ENCODE results near the gene BCR. TPM values are rescaled to one million over a fixed set of nuclear protein-coding genes. Genes with fewer than 3 reads are reported as not detected.

Gene BCR
- total RNA-seq, 1 donor = 59.5 TPM

DNA sequence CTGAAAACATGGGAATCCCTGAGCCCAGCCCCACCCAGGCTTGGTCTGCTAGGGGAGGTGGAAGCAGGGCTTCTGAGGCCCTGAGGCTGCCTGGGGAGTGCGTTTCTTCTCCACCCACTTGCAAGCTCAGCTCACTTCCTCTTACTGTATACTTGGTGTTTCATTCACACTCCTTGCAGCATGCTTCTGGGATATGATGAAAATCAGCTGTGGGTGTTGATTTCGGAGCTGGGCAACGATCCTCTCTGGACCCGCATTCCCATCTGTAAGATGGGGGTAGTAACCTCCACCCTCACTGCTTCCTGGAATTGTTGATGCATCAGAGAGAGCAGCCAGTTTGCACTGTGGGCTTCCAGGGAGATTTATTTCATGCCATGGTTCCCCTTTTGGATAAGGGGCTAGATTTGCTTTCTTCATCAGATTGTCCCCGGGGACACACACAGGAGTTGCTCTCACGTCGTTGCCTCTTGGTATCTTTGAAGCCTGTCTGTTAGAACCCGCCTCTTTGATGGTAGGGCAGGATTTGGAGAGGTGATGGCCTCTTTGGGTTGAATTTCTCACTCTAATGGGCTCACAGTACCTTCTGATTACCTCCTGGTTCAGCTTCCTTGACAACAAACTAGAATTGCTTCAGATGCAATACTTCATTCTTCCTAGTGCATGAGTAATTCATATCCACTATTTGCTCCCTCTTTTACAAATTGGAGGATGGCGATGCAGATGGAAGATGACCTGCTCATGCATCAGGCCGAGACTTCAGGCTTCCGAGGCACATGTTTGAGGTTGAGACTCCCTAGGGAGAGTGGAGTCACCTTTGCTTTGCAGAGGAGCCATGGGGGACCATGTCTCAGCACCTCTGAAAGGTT lies 40.4 kb downstream of the BCR start:
- H3K4me1 ChIP-seq (ENCODE audit: insufficient read depth, low read length) = peaks cover 100% of the 10 kb centered on the region
- no peak overlapping the region for H3K4me3 ChIP-seq (ENCODE audit: low read length)
- no peaks in the 10 kb centered on the region for H3K9me3 ChIP-seq (ENCODE audit: low read depth, low read length)
- H3K27me3 ChIP-seq (ENCODE audit: insufficient read depth, low read length) = no peaks in the 10 kb centered on the region

DNA sequence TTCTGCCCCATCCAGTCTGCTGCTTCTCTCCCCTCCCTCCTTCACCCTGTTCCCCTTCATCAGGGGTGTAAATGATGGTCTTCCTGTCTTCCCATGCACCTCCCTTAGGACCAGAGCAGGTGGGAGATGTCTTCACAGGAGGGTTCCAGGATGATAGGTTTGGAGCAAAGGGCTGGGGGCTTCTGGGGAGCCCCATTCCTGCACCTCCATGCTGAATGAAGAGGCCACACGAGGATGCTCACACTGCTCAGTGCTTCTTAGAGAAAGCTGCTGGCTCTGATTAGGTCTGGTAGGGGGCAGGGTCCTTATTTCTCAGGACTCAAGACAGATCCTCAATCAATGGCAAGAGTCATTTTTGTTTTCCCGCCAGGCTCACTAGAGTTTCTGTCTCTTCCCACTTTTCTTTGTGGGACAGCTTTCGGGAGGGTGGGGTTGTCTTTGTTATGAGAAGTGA lies 41.1 kb downstream of the BCR start:
- Histone ChIP-seq H3K4me3 (ENCODE audit: low read length) (no peak overlapping the region), H3K27me3 (ENCODE audit: insufficient read depth, low read length) (no peaks in the 10 kb centered on the region), H3K4me1 (ENCODE audit: insufficient read depth, low read length) (peaks cover 100% of the 10 kb centered on the region), H3K9me3 (ENCODE audit: low read depth, low read length) (no peaks in the 10 kb centered on the region)

DNA sequence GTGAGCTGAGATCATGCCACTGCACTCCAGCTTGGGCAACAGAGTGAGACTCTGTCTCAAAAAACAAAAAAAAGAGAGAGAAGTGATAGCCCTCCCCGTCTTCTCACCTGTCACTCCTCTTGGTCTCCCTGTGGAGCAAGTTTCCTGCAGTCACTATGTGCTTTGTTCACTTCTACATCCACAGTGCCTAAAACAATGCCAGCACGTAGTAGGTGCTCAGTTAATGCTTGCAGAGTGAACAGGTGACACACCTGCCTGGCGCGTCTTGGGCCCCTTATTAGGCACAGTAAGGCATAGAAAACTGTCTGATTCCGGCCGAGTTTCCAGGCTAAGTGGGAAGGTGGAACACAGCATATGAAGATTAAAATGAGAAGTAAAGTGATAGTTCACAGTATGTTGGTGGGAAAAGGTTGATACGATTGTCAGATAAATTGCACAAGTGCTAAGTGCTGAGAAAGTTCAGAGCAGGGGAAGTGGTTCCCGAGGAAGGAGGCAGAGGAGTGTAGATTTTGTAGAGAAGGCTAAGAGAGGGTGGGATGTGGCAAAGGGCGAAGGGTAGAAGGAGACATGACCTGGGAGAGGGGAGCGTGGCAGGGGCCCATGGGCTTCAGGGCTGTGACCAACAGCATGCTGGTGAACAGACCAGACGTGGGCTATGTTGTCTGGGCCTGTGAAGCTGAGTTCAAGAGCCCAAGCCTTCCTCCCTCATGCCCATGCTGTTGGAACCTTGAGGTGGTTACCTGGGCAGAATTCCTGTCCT lies 41.9 kb downstream of the BCR start:
- no peaks in the 10 kb centered on the region for H3K27me3 ChIP-seq (ENCODE audit: insufficient read depth, low read length)
- no peak overlapping the region for H3K4me3 ChIP-seq (ENCODE audit: low read length)
- no peaks in the 10 kb centered on the region for H3K9me3 ChIP-seq (ENCODE audit: low read depth, low read length)
- H3K4me1 ChIP-seq (ENCODE audit: insufficient read depth, low read length) = peaks cover 100% of the 10 kb centered on the region

DNA sequence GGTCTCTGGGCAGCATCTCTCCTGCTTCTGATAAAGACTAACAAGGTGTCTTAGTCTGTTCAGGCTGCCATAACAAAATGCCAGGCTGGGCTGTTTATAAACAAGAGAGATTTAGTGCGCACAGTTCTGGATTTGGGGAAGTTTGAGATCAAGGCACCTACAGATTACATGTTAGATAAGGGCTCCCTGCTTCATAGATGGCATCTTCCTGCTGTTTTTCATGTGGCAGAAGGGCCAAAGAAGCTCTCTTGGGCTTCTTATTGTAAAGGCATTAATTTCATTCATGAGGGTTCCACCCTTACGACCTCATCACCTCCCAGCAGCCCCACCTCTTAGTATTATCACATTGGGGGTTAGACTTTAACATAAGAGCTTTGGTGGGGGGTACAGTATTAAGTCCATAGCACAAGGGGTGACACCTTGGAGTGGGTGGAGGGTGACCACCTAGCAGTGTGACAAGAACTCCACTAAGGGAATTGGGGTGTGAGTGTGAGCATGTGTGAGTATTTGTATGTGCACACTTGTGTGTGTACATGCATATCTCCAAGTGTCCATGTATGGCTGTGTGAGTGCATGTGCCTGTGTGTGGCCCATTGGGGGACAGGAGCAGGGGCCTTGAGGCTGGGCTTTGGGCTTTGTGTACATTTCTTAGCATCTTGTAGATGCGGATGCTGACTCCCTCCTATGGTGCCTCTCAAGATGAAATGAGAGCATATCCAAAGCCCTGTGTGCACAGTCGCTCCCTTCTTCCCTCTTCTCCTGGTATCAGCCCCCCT lies 42.7 kb downstream of the BCR start:
- Histone ChIP-seq H3K4me1 (ENCODE audit: insufficient read depth, low read length) (peaks cover 100% of the 10 kb centered on the region), H3K9me3 (ENCODE audit: low read depth, low read length) (no peaks in the 10 kb centered on the region), H3K27me3 (ENCODE audit: insufficient read depth, low read length) (no peaks in the 10 kb centered on the region), H3K4me3 (ENCODE audit: low read length) (no peak overlapping the region)

DNA sequence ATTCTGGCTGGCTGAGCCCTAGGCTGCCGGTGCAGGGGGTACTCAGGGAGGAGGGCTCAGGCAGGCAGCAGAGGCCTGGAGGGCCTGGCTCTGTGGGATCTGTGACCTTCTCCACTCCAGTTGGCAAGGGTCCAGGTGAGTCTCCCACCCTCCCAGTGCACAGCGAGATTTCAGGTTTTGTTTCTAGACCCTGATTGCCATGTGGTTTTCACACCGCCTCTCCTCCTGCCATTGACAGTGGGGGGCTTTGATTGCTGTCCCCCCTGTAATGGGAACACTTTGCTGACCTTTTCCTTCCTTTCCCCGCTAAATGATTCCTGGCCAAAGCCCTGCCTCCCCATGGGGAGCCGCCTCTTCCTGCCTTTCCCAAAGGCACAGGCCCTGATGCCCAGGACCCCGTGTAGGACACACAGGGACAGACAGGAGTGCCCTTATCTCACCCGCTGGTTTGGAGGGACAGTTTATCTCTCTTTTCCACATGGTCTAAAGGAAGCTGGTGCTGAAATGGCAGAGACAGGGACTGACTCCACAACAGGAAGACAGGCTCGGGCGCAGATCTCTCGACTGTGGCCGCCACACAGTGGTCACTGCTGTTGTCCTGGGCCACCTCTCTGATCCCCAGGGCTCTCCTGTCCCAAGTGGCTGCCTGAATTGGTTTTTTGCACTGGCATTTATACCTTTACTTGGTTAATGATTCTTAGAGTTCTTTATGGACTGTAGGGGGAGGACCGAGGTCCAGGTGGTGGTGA lies 43.4 kb downstream of the BCR start:
- Histone ChIP-seq H3K27me3 (ENCODE audit: insufficient read depth, low read length) (no peaks in the 10 kb centered on the region), H3K4me3 (ENCODE audit: low read length) (no peak overlapping the region), H3K4me1 (ENCODE audit: insufficient read depth, low read length) (peaks cover 92% of the 10 kb centered on the region), H3K9me3 (ENCODE audit: low read depth, low read length) (peaks cover 7% of the 10 kb centered on the region)

DNA sequence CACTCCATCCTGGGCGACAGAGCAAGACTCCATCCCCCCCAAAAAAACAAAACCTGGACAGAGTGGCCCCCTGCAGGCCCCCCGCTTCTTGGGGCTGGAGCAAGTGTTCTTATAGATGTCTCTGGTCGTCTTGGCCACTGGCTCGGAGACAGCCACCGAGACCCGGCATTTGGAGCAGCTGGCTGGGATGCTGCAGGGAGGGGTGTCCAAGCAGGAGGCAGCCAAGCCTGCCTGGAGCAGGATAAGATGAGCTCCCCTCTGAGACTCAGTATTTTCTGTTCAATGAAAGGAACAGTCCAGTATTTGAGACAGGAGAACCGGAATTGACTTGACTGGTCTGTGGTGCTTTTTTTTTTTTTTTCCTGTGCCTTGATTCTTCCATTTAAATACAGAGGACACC lies 44.5 kb downstream of the BCR start:
- Histone ChIP-seq H3K4me3 (ENCODE audit: low read length) (no peak overlapping the region), H3K4me1 (ENCODE audit: insufficient read depth, low read length) (peaks cover 81% of the 10 kb centered on the region), H3K27me3 (ENCODE audit: insufficient read depth, low read length) (no peaks in the 10 kb centered on the region), H3K9me3 (ENCODE audit: low read depth, low read length) (peaks cover 13% of the 10 kb centered on the region)

DNA sequence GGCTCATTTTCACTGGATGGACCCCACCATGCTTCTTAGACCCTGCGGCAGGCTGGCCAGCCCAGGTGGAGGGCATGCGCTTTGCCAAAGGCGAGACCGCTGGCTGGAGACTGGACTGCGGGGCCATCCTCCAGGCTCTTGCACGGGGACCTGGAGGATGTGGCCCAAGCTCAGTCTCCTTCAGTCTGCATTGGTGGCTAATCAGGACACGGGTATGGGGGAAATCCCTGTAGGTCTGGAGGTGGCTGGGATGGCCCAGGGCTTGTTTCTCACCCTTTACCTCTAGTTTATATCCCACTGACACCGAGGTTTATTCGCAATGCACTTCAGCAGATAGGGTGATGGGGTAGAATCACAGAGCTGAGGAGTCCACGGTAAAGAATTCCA lies 45.0 kb downstream of the BCR start:
- Histone ChIP-seq H3K4me1 (ENCODE audit: insufficient read depth, low read length) (peaks cover 76% of the 10 kb centered on the region), H3K27me3 (ENCODE audit: insufficient read depth, low read length) (no peaks in the 10 kb centered on the region), H3K4me3 (ENCODE audit: low read length) (no peak overlapping the region), H3K9me3 (ENCODE audit: low read depth, low read length) (peaks cover 13% of the 10 kb centered on the region)

DNA sequence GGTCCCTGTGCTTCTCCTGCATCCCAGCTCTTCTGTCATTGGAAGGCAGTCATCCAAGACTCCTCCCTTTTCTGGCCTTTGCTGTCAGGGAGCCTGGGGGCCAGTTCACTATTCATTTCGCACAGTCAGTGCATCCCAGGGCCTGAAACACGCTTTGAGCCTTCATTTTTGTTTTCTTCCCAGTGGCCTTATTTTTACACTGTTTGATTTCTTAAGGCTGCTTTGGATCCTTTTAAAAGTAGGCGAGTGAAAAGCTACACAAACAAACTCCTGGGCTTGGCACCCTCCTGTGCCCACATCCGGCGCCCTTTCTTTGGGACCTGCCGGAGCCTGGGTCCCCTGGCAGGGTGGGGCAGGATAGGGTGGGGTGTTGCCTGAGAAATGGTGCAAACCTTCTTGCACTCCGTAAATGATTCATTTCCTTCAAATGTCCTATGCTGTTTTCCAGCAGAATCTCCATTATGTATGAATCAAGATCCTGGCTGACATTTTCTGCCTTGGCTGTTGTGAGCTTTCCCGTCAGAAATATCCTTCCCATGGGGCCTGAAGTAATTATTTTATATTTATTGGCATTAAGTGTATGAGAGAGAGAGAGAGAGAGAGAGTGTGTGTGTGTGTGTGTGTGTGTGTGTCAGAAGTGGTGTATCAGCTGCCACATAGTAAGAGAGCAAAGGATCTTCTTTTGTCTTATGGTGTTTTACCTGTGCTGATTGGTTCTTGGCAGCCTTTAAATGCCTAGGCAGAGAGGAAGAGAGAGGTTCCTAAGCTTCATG lies 45.6 kb downstream of the BCR start:
- Histone ChIP-seq H3K27me3 (ENCODE audit: insufficient read depth, low read length) (no peaks in the 10 kb centered on the region), H3K4me1 (ENCODE audit: insufficient read depth, low read length) (peaks cover 74% of the 10 kb centered on the region), H3K9me3 (ENCODE audit: low read depth, low read length) (peaks cover 13% of the 10 kb centered on the region), H3K4me3 (ENCODE audit: low read length) (no peak overlapping the region)

DNA sequence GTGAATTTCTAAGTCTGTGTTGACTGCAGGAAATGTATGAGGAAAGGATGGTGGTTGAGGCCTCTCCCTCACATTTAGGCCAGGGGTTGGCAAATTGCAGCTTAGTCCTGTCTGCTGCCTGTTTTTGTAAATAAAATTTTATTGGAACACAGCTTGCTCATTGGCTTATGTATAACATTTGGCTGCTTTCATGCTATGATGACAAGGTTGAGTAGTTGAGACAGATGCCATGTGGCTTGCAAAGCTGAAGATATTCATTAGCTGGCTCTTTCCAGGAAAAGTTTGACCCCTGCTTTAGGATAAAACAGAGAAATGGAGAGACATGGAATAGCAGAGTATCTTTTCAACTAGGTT lies 46.2 kb downstream of the BCR start:
- H3K9me3 ChIP-seq (ENCODE audit: low read depth, low read length) = peaks cover 13% of the 10 kb centered on the region
- H3K4me1 ChIP-seq (ENCODE audit: insufficient read depth, low read length) = peaks cover 68% of the 10 kb centered on the region
- H3K27me3 ChIP-seq (ENCODE audit: insufficient read depth, low read length) = no peaks in the 10 kb centered on the region
- no peak overlapping the region for H3K4me3 ChIP-seq (ENCODE audit: low read length)

DNA sequence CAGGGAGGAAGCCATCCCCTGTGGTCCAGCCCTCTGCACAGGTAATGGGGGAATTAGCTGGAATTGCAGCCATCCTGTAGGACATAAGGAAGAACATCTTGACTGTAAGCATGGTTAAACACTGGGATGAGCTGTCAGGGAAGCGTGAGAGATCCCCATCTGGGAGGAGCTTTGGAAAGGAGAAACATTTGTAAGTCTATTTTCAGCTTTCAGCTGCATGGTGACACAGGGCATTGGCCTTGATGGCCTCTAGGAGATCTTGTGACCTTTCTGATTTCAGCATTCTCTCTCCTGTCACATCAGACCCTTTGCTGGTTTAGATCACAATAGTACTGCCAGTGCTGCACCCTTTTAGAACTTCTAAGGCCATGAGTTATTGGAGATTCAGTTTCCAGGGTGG lies 47.1 kb downstream of the BCR start:
- peaks cover 66% of the 10 kb centered on the region for H3K4me1 ChIP-seq (ENCODE audit: insufficient read depth, low read length)
- no peak overlapping the region for H3K4me3 ChIP-seq (ENCODE audit: low read length)

DNA sequence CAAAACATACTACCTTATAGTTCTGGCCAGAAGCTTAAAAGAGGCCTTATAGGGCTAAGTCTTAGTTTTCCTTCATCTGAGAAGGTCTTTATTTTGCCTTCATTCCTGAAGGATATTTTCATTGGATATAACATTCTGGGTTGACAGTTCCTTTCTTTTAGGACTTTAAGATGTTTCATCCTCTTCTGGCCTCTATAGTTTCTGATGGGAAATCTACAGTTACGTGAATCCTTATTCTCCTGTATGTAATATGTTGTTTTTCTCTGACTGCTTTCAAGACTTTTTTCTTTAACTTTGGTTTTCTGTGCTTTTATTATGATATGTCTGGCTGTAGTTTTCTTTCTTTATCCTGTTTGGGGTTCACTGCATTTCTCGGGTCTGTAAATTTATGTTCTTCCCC lies 48.2 kb downstream of the BCR start:
- H3K27me3 ChIP-seq (ENCODE audit: insufficient read depth, low read length) = no peaks in the 10 kb centered on the region
- no peak overlapping the region for H3K4me3 ChIP-seq (ENCODE audit: low read length)
- peaks cover 13% of the 10 kb centered on the region for H3K9me3 ChIP-seq (ENCODE audit: low read depth, low read length)
- peaks cover 66% of the 10 kb centered on the region for H3K4me1 ChIP-seq (ENCODE audit: insufficient read depth, low read length)

More for the DNA sequence above, 47.1 kb downstream of the BCR start:
- Histone ChIP-seq H3K9me3 (ENCODE audit: low read depth, low read length) (peaks cover 13% of the 10 kb centered on the region), H3K27me3 (ENCODE audit: insufficient read depth, low read length) (no peaks in the 10 kb centered on the region)

DNA sequence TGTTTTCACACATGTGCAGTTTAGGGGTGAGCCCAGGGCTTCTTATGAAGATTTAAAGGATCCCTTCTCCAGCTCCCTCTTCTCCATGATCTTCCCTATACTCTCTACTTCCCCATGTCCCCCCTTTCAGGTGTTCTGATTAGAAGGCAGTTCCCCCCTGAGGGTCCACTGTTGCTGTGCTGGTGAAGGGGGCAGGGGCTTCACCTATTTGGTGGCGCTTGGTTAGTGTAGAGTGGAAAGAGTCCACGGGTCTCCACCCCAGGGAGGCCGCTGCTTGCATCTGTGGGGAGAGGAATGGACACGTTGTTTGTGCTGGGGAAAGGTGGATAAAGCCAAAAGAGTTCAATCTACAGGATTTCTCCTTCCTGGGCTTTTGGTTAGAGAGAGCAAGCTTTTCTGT lies 49.3 kb downstream of the BCR start:
- Histone ChIP-seq H3K4me1 (ENCODE audit: insufficient read depth, low read length) (peaks cover 64% of the 10 kb centered on the region), H3K4me3 (ENCODE audit: low read length) (no peak overlapping the region), H3K27me3 (ENCODE audit: insufficient read depth, low read length) (no peaks in the 10 kb centered on the region)

DNA sequence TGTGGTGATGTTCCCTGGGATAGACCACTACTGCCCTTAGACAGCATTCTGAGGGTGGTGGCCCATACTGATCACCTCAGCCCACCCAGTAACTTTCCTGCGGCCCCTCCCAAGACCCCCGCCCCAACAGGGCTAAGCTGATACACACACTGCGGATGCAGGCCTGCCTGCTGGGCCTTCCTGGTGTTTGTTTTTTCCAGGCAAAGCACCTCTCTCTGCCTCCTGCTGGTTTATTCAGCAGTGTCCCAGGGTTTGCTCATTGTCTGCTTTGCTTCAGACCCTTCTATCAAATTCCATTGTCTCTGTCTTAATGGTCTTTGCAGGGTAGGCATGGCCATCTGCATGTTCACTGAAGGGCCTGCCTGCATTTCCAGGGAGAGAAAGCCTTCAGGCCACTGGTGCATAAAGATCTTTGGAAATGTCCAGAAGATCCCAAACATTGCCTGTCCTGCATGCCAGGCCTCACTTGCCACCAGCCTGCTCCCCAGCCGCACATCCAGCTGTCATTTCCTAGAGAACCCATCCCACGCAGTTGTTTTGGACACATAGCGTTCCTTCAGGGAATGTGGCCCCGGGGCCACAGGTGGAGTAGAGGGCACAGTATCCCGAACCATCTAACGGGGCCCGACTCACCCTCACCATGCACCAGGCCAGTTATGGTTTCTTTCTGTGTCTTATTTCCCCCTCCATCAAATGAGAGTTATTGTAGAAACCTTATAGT lies 50.2 kb downstream of the BCR start:
- peaks cover 55% of the 10 kb centered on the region for H3K4me1 ChIP-seq (ENCODE audit: insufficient read depth, low read length)
- H3K27me3 ChIP-seq (ENCODE audit: insufficient read depth, low read length) = no peaks in the 10 kb centered on the region
- H3K4me3 ChIP-seq (ENCODE audit: low read length) = no peak overlapping the region
- H3K9me3 ChIP-seq (ENCODE audit: low read depth, low read length) = peaks cover 13% of the 10 kb centered on the region

More for the DNA sequence above, 49.3 kb downstream of the BCR start:
- peaks cover 13% of the 10 kb centered on the region for H3K9me3 ChIP-seq (ENCODE audit: low read depth, low read length)

Data from mononuclear cell (primary cell).